SK-N-SH treated with all-trans-retinoic acid at 6 μM for 48 hours (cell line): ENCODE results near the gene FAN1.

Experiments
- ATAC-seq: fragments of 200-7000 bp; cut with Tn5 transposase; 3 replicates; pipeline ENCODE4 v1.9.1; 2020; ENCODE audit warnings: mild to moderate bottlenecking, moderate library complexity
- ARNTL ChIP-seq: fragments of 450-650 bp; formaldehyde crosslinking; IDR thresholded peaks from 2 replicates; pipeline ENCODE4 v1.5.0; 2020; ENCODE audit warnings: low read depth, mild to moderate bottlenecking, moderate library complexity, borderline replicate concordance
- BACH2 ChIP-seq: fragments of 250-450 bp; sonication (Bioruptor Pico); IDR thresholded peaks from 2 replicates; pipeline ENCODE4 v1.9.0; 2021; ENCODE audit warnings: mild to moderate bottlenecking, borderline replicate concordance
- CREB5 ChIP-seq: fragments of 250-450 bp; sonication (Bioruptor Pico); IDR thresholded peaks from 2 replicates; pipeline ENCODE4 v1.5.1; 2020; ENCODE audit warnings: low read depth, mild to moderate bottlenecking, moderate library complexity
- CSDC2 ChIP-seq: fragments of 250-450 bp; sonication (Bioruptor Pico); IDR thresholded peaks from 2 replicates; pipeline ENCODE4 v1.5.0; 2020; ENCODE audit warnings: mild to moderate bottlenecking, moderate library complexity
- ESRRG ChIP-seq: fragments of 250-450 bp; sonication (Bioruptor Pico); IDR thresholded peaks from 2 replicates; pipeline ENCODE4 v1.6.1; 2021; ENCODE audit warnings: mild to moderate bottlenecking
- GLIS3 ChIP-seq: fragments of 250-450 bp; sonication (Bioruptor Pico); IDR thresholded peaks from 2 replicates; pipeline ENCODE4 v1.5.0; 2020; ENCODE audit warnings: mild to moderate bottlenecking, moderate library complexity
- ISL1 ChIP-seq: fragments of 250-450 bp; sonication (Bioruptor Pico); IDR thresholded peaks from 2 replicates; pipeline ENCODE4 v2.1.2; 2022; ENCODE audit warnings: mild to moderate bottlenecking, moderate library complexity
- OSR1 ChIP-seq: fragments of 250-450 bp; sonication (Bioruptor Pico); IDR thresholded peaks from 2 replicates; pipeline ENCODE4 v1.8.0; 2022; ENCODE audit warnings: moderate library complexity, mild to moderate bottlenecking, inconsistent platforms
- PATZ1 ChIP-seq: fragments of 250-450 bp; sonication (Bioruptor Pico); IDR thresholded peaks from 2 replicates; pipeline ENCODE4 v1.8.0; 2020; ENCODE audit warnings: mild to moderate bottlenecking, moderate library complexity, borderline replicate concordance
- POU6F1 ChIP-seq: fragments of 250-450 bp; sonication (Bioruptor Pico); IDR thresholded peaks from 2 replicates; pipeline ENCODE4 v1.8.0; 2021; ENCODE audit warnings: low read depth, mild to moderate bottlenecking, moderate library complexity, borderline replicate concordance
- PPARA ChIP-seq: fragments of 250-450 bp; sonication (Bioruptor Pico); IDR thresholded peaks from 2 replicates; pipeline ENCODE4 v1.5.0; 2020; ENCODE audit warnings: mild to moderate bottlenecking, borderline replicate concordance
- RARB ChIP-seq: fragments of 250-450 bp; sonication (Bioruptor Pico); IDR thresholded peaks from 2 replicates; pipeline ENCODE4 v1.8.0; 2021; ENCODE audit warnings: mild to moderate bottlenecking, moderate library complexity
- SNAI2 ChIP-seq: fragments of 250-450 bp; sonication (Bioruptor Pico); IDR thresholded peaks from 2 replicates; pipeline ENCODE4 v1.5.0; 2020; ENCODE audit warnings: mild to moderate bottlenecking, moderate library complexity
- TCF4 ChIP-seq: fragments of 250-450 bp; sonication (Bioruptor Pico); IDR thresholded peaks from 2 replicates; pipeline ENCODE4 v1.8.0; 2021; ENCODE audit warnings: mild to moderate bottlenecking, moderate library complexity, borderline replicate concordance
- TOX ChIP-seq: fragments of 250-450 bp; sonication (Bioruptor Pico); IDR thresholded peaks from 2 replicates; pipeline ENCODE4 v1.8.0; 2021; ENCODE audit warnings: mild to moderate bottlenecking, moderate library complexity, borderline replicate concordance
- TSHZ2 ChIP-seq: fragments of 250-450 bp; sonication (Bioruptor Pico); IDR thresholded peaks from 2 replicates; pipeline ENCODE4 v1.5.0; 2020; ENCODE audit warnings: mild to moderate bottlenecking, moderate library complexity
- ZC3H10 ChIP-seq: fragments of 250-450 bp; sonication (Bioruptor Pico); IDR thresholded peaks from 2 replicates; pipeline ENCODE4 v1.5.1; 2021; ENCODE audit warnings: mild to moderate bottlenecking, moderate library complexity
- ZFP3 ChIP-seq: fragments of 250-450 bp; sonication (Bioruptor Pico); IDR thresholded peaks from 2 replicates; pipeline ENCODE4 v1.5.0; 2020; ENCODE audit warnings: mild to moderate bottlenecking, moderate library complexity
- ZFP30 ChIP-seq: fragments of 450-650 bp; formaldehyde crosslinking; IDR thresholded peaks from 2 replicates; pipeline ENCODE4 v1.5.0; 2022; ENCODE audit warnings: mild to moderate bottlenecking, moderate library complexity
- ZNF565 ChIP-seq: fragments of 450-650 bp; formaldehyde crosslinking; conservative IDR thresholded peaks from 2 replicates; pipeline ENCODE4 v1.5.0; 2020; ENCODE audit warnings: low read depth, mild to moderate bottlenecking, moderate library complexity
- ZNF70 ChIP-seq: fragments of 450-650 bp; formaldehyde crosslinking; IDR thresholded peaks from 2 replicates; pipeline ENCODE4 v1.5.0; 2020; ENCODE audit warnings: mild to moderate bottlenecking, moderate library complexity
- ZNF8 ChIP-seq: fragments of 450-650 bp; formaldehyde crosslinking; IDR thresholded peaks from 2 replicates; pipeline ENCODE4 v1.5.0; 2020; ENCODE audit warnings: mild to moderate bottlenecking, moderate library complexity

FAN1 gene

GRCh38 chr15:30918366-30918765, 14.7 kb downstream of the FAN1 start:
- ATAC-seq, result no peak

GRCh38 chr15:30919877-30920550, 16.3 kb downstream of the FAN1 start:
- no peak for ATAC-seq
- no peak for TF ChIP-seq ZFP3 (CRISPR knock-in tag)
- no peak for TF ChIP-seq ISL1 (CRISPR knock-in tag)
- TF ChIP-seq SNAI2, result no peak
- TF ChIP-seq TSHZ2 (CRISPR knock-in tag), result no peak
- no peak for TF ChIP-seq POU6F1 (CRISPR knock-in tag)
- no peak for TF ChIP-seq PATZ1 (CRISPR knock-in tag)
- TF ChIP-seq ZC3H10 (CRISPR knock-in tag), result no peak
- TF ChIP-seq ZNF70 (CRISPR knock-in tag), result no peak
- no peak for TF ChIP-seq BACH2
- TF ChIP-seq ZNF8 (CRISPR knock-in tag), result no peak
- no peak for TF ChIP-seq ZNF565 (CRISPR knock-in tag)
- no peak for TF ChIP-seq ZFP30 (CRISPR knock-in tag)
- no peak for TF ChIP-seq ARNTL (CRISPR knock-in tag)
- no peak for TF ChIP-seq GLIS3 (CRISPR knock-in tag)
- TF ChIP-seq RARB (CRISPR knock-in tag), result no peak
- no peak for TF ChIP-seq TCF4 (CRISPR knock-in tag)
- no peak for TF ChIP-seq CSDC2
- TF ChIP-seq PPARA (CRISPR knock-in tag), result no peak

More at GRCh38 chr15:30918366-30918765, 14.7 kb downstream of the FAN1 start:
- TF ChIP-seq ESRRG (no peak), GLIS3 (CRISPR knock-in tag) (no peak), ZC3H10 (CRISPR knock-in tag) (no peak), PATZ1 (CRISPR knock-in tag) (no peak), CSDC2 (no peak), RARB (CRISPR knock-in tag) (no peak), ZFP3 (CRISPR knock-in tag) (no peak)

- TF ChIP-seq CREB5 (CRISPR knock-in tag) (no peak), ESRRG (no peak), TSHZ2 (CRISPR knock-in tag) (no peak), OSR1 (CRISPR knock-in tag) (no peak), BACH2 (no peak), ARNTL (CRISPR knock-in tag) (no peak), GLIS3 (CRISPR knock-in tag) (no peak), PATZ1 (CRISPR knock-in tag) (no peak), SNAI2 (no peak), ZNF8 (CRISPR knock-in tag) (no peak), ZC3H10 (CRISPR knock-in tag) (no peak), ZNF70 (CRISPR knock-in tag) (no peak), ZFP3 (CRISPR knock-in tag) (no peak), TOX (no peak)
- ATAC-seq, result no peak
Observed at GRCh38 chr15:30921106-30921505, 17.4 kb downstream of the FAN1 start.
